Measurements from ENCODE around the gene PI4K2B.

DNA sequence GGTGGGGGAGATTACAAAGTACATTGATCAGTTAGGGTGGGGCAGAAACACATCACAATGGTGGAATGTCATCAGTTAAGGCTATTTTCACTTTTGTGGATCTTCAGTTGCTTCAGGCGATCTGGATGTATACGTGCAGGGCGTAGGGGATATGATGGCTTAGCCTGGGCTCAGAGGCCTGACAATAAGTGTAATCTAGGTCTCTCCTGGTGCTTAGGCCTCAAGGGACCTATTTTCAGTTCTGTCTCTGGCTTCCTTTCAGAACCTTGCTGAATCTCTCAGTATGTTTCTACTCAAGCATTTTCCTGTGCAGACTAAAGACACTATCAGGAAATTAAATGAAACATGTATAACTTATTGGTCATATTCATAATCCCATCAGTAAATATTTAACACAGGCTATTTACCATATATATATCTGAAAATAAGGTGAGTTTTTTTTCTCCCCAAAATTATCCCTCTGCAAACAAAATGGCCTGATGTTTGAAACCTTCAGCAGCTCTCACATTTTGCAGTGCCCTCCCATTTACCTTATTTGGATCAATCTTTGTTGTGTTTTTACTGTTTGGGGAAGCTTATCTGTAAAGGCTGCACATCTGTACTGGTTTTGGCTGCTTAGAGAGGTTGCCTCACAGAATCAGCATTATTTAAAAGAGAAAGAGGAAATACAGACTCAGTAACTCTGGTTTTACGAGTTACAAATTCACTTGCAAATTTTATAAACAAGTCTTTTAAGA is 76.4 kb downstream of the PI4K2B start:
- TF ChIP-seq, protein P1, sequence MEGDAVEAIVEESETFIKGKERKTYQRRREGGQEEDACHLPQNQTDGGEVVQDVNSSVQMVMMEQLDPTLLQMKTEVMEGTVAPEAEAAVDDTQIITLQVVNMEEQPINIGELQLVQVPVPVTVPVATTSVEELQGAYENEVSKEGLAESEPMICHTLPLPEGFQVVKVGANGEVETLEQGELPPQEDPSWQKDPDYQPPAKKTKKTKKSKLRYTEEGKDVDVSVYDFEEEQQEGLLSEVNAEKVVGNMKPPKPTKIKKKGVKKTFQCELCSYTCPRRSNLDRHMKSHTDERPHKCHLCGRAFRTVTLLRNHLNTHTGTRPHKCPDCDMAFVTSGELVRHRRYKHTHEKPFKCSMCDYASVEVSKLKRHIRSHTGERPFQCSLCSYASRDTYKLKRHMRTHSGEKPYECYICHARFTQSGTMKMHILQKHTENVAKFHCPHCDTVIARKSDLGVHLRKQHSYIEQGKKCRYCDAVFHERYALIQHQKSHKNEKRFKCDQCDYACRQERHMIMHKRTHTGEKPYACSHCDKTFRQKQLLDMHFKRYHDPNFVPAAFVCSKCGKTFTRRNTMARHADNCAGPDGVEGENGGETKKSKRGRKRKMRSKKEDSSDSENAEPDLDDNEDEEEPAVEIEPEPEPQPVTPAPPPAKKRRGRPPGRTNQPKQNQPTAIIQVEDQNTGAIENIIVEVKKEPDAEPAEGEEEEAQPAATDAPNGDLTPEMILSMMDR (IDR thresholded peaks at IDR 0.05; ENCODE audit: low read depth, low read length, missing input control), result no peak
- TF ChIP-seq, protein P2, sequence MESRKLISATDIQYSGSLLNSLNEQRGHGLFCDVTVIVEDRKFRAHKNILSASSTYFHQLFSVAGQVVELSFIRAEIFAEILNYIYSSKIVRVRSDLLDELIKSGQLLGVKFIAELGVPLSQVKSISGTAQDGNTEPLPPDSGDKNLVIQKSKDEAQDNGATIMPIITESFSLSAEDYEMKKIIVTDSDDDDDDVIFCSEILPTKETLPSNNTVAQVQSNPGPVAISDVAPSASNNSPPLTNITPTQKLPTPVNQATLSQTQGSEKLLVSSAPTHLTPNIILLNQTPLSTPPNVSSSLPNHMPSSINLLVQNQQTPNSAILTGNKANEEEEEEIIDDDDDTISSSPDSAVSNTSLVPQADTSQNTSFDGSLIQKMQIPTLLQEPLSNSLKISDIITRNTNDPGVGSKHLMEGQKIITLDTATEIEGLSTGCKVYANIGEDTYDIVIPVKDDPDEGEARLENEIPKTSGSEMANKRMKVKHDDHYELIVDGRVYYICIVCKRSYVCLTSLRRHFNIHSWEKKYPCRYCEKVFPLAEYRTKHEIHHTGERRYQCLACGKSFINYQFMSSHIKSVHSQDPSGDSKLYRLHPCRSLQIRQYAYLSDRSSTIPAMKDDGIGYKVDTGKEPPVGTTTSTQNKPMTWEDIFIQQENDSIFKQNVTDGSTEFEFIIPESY (IDR thresholded peaks at IDR 0.05), result no peak
- no peak for TF ChIP-seq RXRA (IDR thresholded peaks at IDR 0.05)
- TF ChIP-seq, protein P3, sequence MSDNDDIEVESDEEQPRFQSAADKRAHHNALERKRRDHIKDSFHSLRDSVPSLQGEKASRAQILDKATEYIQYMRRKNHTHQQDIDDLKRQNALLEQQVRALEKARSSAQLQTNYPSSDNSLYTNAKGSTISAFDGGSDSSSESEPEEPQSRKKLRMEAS (IDR thresholded peaks at IDR 0.05), result no peak
- no peak for TF ChIP-seq SP1 (IDR thresholded peaks at IDR 0.05)
- no peak for TF ChIP-seq YY1 (IDR thresholded peaks at IDR 0.05)

All from liver (tissue), 3 donors.